AG04450 (cell line): ENCODE data around the gene ATP13A1. TPM values are rescaled to one million over a fixed set of nuclear protein-coding genes. Genes with fewer than 3 reads are reported as not detected.
"Not testable (repeated sequence)": the region's sequence is repeated elsewhere in the genome, so short reads cannot be mapped to it uniquely, and the experiment has no call there.

Experiments used
- CTCF ChIA-PET: fragments of 300-600, 350-600 bp; formaldehyde crosslinking; extraction: SDS; loops from one replicate; lab custom pipeline; 2022; ENCODE audit warnings: antibody characterized with exemption, inconsistent platforms; lab: Charles Lee
- POLR2A ChIA-PET: fragments of 350-600 bp; formaldehyde crosslinking; extraction: SDS; loops from one replicate; lab custom pipeline; 2021; ENCODE audit warnings: antibody characterized with exemption, inconsistent platforms; lab: Yijun Ruan, JAX
- DNase-seq: peaks from one replicate; pipeline ENCODE4 v3.0.0-alpha.2; 2011; ENCODE audit warnings: low read depth, low spot score
- H3K27ac ChIP-seq: one replicate; pipeline ENCODE4 v1.5.1; 2012; ENCODE audit warnings: low read depth, low read length, control low read depth
- H3K27me3 ChIP-seq: one replicate; pipeline ENCODE4 v1.6.0; 2012; ENCODE audit warnings: low read length; ENCODE audit not compliant: control insufficient read depth, insufficient read depth
- H3K4me3 ChIP-seq: 2 replicates; pipeline ENCODE4 v1.5.1; 2011; ENCODE audit warnings: mild to moderate bottlenecking, low read depth, low read length, control low read depth
- H3K9me3 ChIP-seq: 2 replicates; pipeline ENCODE4 v1.5.1; 2012; ENCODE audit warnings: low read length; ENCODE audit not compliant: control insufficient read depth, insufficient read depth
- polyA plus RNA-seq: library from polyadenylated mRNA; depleted of rRNA; stranded (reverse); fragments of >200 nt; gene quantifications from 2 replicates; pipeline ENCODE4 v1.2.3, GENCODE V29; 2011
- TF ChIP-seq, protein P1 (sequence below): IDR thresholded peaks from 2 replicates; pipeline ENCODE4 v1.5.1; 2011; ENCODE audit warnings: low read depth, low read length, control low read depth, inconsistent platforms

The ATP13A1 gene
- polyA plus RNA-seq, 1 experiment = 9.4 TPM

DNA sequence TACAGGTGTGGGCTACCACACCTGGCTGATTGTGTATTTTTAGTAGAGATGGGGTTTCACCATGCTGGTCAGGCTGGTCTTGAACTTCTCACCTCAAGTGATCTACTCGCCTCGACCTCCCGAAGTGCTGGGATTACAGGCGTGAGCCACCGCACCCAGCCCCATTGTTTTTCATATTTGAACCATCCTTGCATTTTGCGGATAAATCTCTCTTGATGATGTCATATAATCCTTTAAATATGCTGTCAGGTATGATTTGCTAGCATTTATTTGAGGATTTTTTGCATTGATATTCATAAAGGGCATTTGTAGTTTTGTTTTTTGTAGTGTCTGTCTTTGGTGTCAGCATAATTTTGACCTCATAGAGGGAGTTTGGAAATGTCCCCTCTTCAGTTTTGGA, 10.8 kb upstream of the ATP13A1 start:
- H3K4me3 ChIP-seq = no peak overlapping the region
- ChIA-PET POLR2A (no interaction called here), CTCF (no interaction called here)
- peaks cover 60% of the 10 kb centered on the region for H3K9me3 ChIP-seq
- no peak for DNase-seq
- H3K27me3 ChIP-seq = no peaks in the 10 kb centered on the region
- H3K27ac ChIP-seq = no peak overlapping the region
- TF ChIP-seq, protein P1, sequence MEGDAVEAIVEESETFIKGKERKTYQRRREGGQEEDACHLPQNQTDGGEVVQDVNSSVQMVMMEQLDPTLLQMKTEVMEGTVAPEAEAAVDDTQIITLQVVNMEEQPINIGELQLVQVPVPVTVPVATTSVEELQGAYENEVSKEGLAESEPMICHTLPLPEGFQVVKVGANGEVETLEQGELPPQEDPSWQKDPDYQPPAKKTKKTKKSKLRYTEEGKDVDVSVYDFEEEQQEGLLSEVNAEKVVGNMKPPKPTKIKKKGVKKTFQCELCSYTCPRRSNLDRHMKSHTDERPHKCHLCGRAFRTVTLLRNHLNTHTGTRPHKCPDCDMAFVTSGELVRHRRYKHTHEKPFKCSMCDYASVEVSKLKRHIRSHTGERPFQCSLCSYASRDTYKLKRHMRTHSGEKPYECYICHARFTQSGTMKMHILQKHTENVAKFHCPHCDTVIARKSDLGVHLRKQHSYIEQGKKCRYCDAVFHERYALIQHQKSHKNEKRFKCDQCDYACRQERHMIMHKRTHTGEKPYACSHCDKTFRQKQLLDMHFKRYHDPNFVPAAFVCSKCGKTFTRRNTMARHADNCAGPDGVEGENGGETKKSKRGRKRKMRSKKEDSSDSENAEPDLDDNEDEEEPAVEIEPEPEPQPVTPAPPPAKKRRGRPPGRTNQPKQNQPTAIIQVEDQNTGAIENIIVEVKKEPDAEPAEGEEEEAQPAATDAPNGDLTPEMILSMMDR = no peak

DNA sequence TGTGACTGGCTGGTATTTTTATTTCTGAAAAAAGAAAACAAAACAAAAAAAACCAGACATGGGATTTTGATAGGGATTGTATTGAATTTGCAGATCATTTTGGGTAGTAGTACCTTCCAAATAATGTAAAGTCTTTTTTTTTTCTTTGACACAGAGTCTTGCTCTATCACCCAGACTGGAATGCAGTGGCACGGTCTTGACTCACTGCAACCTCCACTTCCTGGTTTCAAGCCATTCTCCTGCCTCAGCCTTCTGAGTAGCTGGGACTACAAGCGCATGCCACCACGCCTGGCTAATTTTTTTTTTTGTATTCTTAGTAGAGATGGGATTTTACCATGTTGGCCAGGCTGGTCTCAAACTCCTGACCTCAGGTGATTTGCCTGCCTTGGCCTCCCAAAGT, 9.3 kb upstream of the ATP13A1 start:
- H3K27ac ChIP-seq = no peak overlapping the region
- ChIA-PET POLR2A (no interaction called here), CTCF (interaction anchor here (0.6 kb wide), 1 partner anchor 231 kb away, joined by 5 read pairs; no protein-coding TSS in a partner anchor)
- H3K9me3 ChIP-seq = peaks cover 51% of the 10 kb centered on the region
- H3K27me3 ChIP-seq = no peaks in the 10 kb centered on the region
- TF ChIP-seq, protein P1 = no peak
- no peak for DNase-seq
- no peak overlapping the region for H3K4me3 ChIP-seq

DNA sequence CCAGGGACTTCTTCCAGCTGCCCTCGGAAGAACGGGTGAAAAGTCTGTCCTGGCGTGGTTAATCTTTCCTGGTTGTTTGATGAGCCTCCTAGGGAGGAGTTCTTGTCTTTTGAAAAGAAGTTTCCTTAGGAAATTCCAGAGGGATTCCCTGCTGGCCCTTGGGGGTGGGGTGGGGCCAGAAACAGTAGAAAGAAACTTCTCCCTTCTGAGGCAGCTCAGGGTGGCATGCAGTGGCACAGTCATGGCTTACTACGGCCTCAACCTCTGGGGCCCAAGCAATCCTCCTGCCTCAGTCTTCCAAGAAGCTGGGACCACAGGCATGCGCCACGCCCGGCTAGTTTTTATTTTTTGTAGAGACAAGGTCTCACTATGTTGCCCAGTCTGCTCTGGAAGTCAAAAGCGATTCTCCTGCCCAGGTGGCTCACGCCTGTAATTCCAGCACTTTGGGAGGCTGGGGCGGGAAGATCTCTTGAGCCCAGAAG, 6.6 kb upstream of the ATP13A1 start:
- Histone ChIP-seq H3K4me3 (no peak overlapping the region), H3K27ac (no peak overlapping the region), H3K9me3 (peaks cover 32% of the 10 kb centered on the region), H3K27me3 (no peaks in the 10 kb centered on the region)
- TF ChIP-seq, protein P1 = no peak
- ChIA-PET POLR2A (no interaction called here), CTCF (no interaction called here)
- no peak for DNase-seq

DNA sequence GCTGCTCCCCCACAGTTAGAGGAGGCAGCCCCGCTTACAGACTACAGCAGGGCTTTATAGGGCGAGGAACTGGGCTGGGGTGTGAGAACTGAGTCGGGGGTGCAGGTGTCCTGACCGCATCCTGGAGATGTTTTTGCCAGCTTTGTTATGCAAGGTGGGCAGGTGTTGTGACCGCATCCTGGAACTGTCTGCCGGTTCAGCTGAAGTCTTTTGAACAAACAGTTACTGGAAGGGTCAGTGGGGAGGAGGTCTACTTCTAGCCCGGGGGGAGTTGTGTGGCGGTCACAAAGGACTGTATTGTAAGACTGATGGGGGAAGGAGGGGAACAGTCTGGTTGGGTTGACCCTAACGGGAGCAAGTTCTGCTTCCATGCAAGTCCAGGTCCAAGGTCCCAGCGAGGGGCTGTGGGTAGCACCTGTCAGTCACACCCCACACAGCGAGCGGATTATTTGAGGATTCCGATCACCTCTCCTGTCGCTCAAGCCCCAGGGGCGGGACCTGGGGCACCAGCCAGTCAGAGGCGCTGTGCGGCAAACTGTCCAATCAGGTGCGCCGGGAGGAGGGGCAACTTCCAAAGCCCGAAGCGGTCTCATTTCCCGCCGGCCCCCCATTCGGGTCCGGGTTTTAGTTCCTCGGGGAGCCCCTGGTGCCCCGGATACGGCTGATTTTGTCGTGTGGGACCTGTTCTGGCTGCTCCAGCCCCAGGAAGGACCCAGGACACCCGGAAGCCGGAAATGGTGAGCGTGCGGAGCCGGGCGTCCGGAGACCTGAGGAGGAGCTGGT, 4.9 kb upstream of the ATP13A1 start, which contains the start of gene ZNF101:
ZNF101 (plus strand) TSS at position 610 of the 783 bp plus-strand sequence; CDS start at position 735, 125 bp downstream.
- Histone ChIP-seq H3K27me3 (no peaks in the 10 kb centered on the region), H3K27ac (peak within 1 kb of the TSS; percentile 61), H3K4me3 (peak within 1 kb of the TSS; percentile 91), H3K9me3 (peaks cover 28% of the 10 kb centered on the region)
- TF ChIP-seq, protein P1 = no peak
- POLR2A ChIA-PET = interaction anchor here (0.6 kb wide), 2 partner anchors 18 to 136 kb away, joined by 3 to 4 read pairs; no protein-coding TSS in a partner anchor
- DNase-seq = peak; percentile 70
- CTCF ChIA-PET = no interaction called here

DNA sequence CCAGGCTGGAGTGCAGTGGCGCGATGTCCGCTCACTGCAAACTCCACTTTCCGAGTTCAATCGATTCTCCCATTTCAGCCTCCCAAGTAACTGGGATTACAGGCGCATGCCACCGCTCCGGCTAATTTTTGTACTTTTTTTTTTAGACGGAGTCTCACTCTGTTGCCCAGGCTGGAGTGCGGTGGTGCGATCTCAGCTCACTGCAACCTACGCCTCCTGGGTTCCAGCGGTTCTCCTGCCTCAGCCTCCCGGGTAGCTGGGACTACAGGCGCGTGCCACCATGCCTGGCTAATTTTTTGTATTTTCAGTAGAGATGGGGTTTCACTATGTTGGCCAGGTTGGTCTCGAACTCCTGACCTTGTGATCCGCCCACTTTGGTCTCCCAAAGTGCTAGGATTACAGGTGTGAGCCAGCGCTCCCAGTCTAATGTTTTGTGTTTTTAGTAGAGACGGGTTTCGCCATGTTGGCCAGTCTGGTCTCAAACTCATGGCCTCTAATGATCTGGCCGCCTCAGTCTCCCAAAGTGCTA, 2.0 kb upstream of the ATP13A1 start:
- DNase-seq, H3K27me3 ChIP-seq, H3K4me3 ChIP-seq, CTCF ChIA-PET, POLR2A ChIA-PET, H3K27ac ChIP-seq: not testable (repeated sequence)
- peaks cover 17% of the 10 kb centered on the region; the same call in 1 of the 2 replicates for H3K9me3 ChIP-seq
